ENCODE results near the gene C3AR1.
A peak's percentile ranks its signal among the peaks of the same experiment; 100 is the strongest.

The C3AR1 gene

DNA sequence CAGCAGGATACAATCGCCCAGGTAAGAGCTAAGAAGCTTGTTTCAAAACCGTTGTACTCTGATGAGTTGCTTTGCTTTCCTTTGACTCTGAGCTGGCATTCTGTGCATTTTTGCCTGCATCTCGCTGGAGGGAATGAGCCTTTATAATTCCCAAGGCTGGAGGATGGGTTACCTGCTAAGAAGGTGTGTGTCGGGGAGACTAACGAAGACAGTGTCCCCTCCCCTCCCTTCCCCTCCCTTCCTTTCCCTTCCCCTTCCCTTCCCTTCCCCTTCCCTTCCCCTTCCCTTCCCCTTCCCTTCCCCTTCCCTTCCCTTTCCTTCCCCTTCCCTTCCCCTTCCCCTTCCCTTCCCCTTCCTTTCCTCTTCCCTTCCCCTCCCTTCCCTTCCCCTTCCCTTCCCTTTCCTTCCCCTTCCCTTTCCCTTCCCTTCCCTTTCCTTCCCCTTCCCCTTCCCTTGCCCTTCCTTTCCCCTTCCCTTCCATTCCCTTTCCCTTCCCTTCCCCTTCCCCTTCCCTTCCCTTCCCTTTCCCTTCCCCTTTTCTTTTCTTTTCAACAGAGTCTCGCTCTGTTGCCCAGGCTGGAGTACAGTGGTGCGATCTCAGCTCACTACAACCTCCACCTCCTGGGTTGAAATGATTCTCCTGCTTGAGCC, 15.4 kb downstream of the C3AR1 start:
- Mint-ChIP-seq H3K9me3 (no peaks in the 10 kb centered on the region), H3K36me3 (ENCODE audit: insufficient read depth) (peaks cover 69% of the 10 kb centered on the region), H3K27me3 (no peaks in the 10 kb centered on the region), H3K4me3 (no peak overlapping the region), H3K4me1 (ENCODE audit: low read depth in 2 of 2) (peaks cover 3 to 8% of the 10 kb centered on the region in 2 donors), H3K27ac (peak overlapping the region in 1 of 2 donors; percentile 23)
- ATAC-seq (replicated peaks) (no peak), DNase-seq (no peak)

DNA sequence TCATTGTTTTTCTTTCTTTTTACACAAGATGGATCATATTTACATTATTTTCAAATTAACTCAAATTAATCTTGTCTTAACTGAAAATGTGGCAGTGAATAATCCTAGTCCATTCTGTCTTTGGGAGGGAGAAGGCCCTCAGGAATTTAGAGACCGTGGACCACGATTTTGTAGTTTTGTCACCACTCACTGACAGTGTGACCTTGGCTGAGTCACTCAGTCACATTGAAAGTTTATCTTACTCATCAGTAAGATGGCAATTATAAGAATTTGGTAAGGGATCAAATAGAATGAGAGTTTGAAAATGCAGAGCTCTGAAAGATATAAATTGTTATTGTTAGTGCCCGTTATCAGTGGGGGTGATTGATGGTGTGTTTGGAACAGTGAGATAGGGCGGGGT, 17.3 kb downstream of the C3AR1 start:
- Mint-ChIP-seq H3K4me3 (no peak overlapping the region), H3K27me3 (no peaks in the 10 kb centered on the region)

DNA sequence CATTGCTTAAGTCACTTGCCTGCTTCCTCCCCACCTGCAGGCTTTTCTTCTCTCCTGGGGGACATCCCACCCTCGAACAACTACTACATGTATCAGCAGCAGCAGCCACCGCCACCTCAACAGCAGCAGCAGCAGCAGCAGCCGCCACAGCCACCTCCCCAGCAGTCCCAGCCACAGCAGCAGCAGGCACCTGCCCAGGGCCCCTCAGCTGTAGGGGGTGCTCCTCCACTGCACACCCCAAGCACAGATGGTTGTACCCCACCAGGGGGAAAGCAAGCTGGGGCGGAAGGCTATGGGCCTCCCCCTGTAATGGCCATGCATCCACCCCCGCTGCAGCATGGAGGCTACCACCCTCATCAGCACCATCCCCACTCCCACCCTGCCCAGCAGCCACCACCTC, 18.3 kb downstream of the C3AR1 start:
- Mint-ChIP-seq H3K36me3 (ENCODE audit: insufficient read depth) (peaks cover 85% of the 10 kb centered on the region), H3K4me1 (ENCODE audit: low read depth in 2 of 2) (peaks cover 3 to 8% of the 10 kb centered on the region in 2 donors), H3K4me3 (no peak overlapping the region), H3K9me3 (no peaks in the 10 kb centered on the region), H3K27me3 (no peaks in the 10 kb centered on the region), H3K27ac (peak overlapping the region in 1 of 2 donors; percentile 59)
- DNase-seq (no peak), ATAC-seq (replicated peaks) (no peak)

More for the DNA sequence above, 17.3 kb downstream of the C3AR1 start:
- Mint-ChIP-seq H3K4me1 (ENCODE audit: low read depth in 2 of 2) (peaks cover 3 to 8% of the 10 kb centered on the region in 2 donors), H3K36me3 (ENCODE audit: insufficient read depth) (peaks cover 85% of the 10 kb centered on the region), H3K9me3 (no peaks in the 10 kb centered on the region), H3K27ac (peak overlapping the region in 1 of 2 donors; percentile 5)
- ATAC-seq (replicated peaks) (no peak), DNase-seq (no peak)

DNA sequence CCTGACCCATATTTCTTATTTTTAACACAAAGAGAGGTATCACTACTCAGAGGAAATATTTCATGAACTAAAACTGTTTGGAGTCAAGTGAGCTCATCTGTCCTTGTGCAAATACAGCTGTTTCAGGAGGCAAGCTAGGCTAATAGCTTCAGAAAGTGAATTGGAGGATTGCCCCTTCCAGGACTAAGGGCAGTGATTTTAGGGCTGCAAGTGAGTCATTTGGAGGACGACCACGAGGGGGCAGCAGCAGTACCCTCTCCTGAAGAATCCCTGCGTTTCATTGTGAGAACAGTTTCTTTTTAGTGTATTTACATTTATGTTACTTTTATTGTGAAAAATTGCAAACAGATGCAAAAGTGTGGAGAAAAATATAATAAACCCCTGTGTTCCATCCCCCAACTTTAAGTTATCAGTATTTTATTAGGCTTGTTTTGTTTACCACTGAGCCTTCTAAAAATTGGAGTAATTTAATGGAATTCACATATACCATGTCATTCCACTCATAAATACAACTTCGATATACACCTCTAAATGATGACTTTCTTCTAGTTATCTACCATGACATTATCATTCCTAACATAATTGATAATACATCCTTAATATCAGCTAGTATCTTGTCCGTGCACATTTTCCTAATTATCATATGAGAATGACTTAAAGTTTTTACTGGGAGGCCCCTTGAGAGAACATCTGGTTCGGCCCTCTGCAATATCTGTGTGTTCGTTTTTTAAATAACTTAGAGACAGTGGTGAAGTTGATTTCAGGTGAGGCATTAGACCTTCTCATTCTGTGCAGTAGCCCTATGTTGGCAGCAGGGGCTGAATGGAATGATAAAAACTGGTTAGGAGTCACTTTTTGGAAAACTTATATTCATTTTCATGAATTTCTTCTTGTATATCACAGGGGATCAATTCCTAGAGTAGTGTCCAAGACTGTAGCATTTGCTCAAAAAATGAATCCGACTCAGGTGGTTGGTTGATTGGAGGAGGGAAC, 19.9 kb downstream of the C3AR1 start:
- peaks cover 85% of the 10 kb centered on the region for H3K36me3 Mint-ChIP-seq (ENCODE audit: insufficient read depth)

DNA sequence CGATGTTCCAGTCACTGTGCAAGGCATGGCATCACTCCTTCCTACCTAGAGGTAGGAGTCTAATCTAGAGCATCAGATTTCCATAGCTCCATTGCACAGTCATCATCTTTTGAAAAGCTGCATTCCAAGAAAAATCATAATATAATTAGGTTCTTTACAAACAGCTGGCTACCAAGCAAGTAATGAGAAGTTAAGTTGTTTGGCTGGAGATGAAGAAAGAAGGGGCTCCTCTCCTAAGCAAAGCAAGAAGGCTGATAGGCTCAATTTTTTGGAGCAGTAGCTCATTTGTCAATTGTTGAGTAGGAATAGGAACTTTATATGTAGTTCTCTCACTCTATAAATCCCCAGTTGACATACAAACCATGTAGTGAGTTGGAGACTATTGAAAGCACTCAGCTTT, 25.4 kb downstream of the C3AR1 start:
- Mint-ChIP-seq H3K36me3 (ENCODE audit: insufficient read depth) (peaks cover 60% of the 10 kb centered on the region), H3K27ac (peak overlapping the region; percentile 36 to 59), H3K4me3 (no peak overlapping the region), H3K9me3 (no peaks in the 10 kb centered on the region), H3K27me3 (no peaks in the 10 kb centered on the region), H3K4me1 (ENCODE audit: low read depth in 2 of 2) (peaks cover 37 to 41% of the 10 kb centered on the region in 2 donors)
- no peak for ATAC-seq (replicated peaks)
- no peak for DNase-seq

More for the DNA sequence above, 19.9 kb downstream of the C3AR1 start:
- Mint-ChIP-seq H3K27me3 (no peaks in the 10 kb centered on the region), H3K27ac (no peak overlapping the region), H3K4me1 (ENCODE audit: low read depth in 2 of 2) (peaks cover 3 to 8% of the 10 kb centered on the region in 2 donors), H3K4me3 (no peak overlapping the region), H3K9me3 (no peaks in the 10 kb centered on the region)
- DNase-seq: peak; percentile 77 to 80 (median 77)
- ATAC-seq (replicated peaks): peak; percentile 89

DNA sequence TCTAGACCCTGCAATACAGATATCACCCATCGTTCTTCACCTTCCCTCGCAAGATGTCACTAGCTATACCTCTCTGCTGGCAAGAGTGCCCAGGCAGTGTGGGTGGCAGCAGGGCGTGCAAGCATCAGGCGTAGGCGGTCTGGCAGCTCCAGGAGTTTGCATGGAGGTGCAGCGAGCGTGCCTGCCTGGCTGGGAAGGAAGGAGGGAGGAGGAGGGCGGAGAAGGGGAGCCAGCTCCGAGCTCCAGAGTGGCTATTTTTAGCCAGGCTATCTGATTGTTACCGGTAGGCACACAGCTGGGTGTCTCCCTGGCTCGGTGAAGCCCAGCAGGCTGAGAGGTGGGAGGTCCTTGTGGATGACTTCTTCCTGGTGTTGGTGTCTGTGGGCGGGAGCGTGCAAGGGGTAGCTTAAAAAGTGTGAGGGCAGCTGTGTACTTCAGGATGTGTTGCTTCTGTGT, 27.5 kb downstream of the C3AR1 start:
- DNase-seq: no peak
- H3K36me3 Mint-ChIP-seq (ENCODE audit: insufficient read depth): peaks cover 44% of the 10 kb centered on the region
- peak overlapping the region; percentile 64 to 85 for H3K27ac Mint-ChIP-seq
- H3K9me3 Mint-ChIP-seq: no peaks in the 10 kb centered on the region
- peaks cover 58 to 62% of the 10 kb centered on the region in 2 donors for H3K4me1 Mint-ChIP-seq (ENCODE audit: low read depth in 2 of 2)
- ATAC-seq (replicated peaks): peak; percentile 79
- H3K4me3 Mint-ChIP-seq: peak overlapping the region; percentile 42 to 61
- H3K27me3 Mint-ChIP-seq: no peaks in the 10 kb centered on the region

DNA sequence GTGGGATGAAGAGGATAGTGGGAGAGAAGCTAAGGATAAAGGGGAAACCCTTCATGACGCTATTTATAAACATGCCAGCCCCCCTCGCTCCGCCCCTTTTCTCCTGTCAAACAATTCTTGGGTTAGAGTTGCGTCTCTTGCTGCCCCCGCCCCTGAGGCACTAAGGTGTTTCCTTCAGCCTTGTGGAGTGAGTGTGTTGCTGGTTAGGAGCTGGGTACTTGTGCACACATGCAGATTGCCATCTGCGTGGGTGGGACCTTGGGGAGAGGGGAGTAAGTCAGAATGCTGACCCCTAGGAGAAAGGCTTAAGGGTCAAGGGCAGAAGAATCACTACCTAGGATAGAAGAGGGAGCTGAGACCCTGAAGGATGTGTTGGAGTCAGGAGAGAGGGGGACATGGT, 28.2 kb downstream of the C3AR1 start:
- no peak for DNase-seq
- no peaks in the 10 kb centered on the region for H3K9me3 Mint-ChIP-seq
- ATAC-seq (replicated peaks): no peak
- no peaks in the 10 kb centered on the region for H3K27me3 Mint-ChIP-seq
- H3K4me1 Mint-ChIP-seq (ENCODE audit: low read depth in 2 of 2): peaks cover 63 to 69% of the 10 kb centered on the region in 2 donors
- peak overlapping the region; percentile 64 to 85 for H3K27ac Mint-ChIP-seq
- peaks cover 45% of the 10 kb centered on the region for H3K36me3 Mint-ChIP-seq (ENCODE audit: insufficient read depth)
- peak overlapping the region; percentile 42 to 61 for H3K4me3 Mint-ChIP-seq

DNA sequence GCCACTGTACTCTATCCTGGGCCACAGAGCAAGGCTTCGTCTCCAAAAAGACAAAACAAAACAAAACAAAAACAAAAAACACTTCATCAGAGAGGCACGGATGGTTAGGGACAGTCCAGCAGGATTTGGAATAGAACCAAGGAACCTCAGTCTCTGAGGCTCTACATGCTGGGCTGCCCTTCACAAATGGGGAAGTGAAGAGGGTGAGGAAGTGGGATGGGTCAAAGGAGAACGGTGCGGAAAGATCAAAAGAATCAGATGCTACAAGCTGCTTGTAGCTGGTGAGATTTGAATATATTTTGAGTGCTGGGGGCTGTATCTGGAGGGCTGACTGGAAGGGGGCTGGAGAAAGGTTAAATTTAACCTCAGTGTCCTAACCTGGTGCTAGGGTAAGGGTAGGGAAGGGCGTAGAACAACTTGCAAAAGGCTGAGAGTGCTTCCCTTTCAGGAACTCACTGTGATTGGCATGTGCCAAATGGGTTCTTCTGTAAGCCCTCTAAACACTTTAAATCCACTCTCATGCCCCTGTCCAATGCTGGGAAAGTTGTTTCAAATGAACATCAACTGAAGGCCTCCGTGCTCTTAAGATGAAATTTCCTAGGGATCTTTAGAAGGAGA, 29.0 kb downstream of the C3AR1 start:
- Mint-ChIP-seq H3K9me3 (no peaks in the 10 kb centered on the region), H3K4me1 (ENCODE audit: low read depth in 2 of 2) (peaks cover 63 to 69% of the 10 kb centered on the region in 2 donors), H3K27ac (peak overlapping the region; percentile 64 to 85), H3K27me3 (no peaks in the 10 kb centered on the region), H3K36me3 (ENCODE audit: insufficient read depth) (peaks cover 40% of the 10 kb centered on the region), H3K4me3 (peak overlapping the region; percentile 27 to 42)
- no peak for DNase-seq
- ATAC-seq (replicated peaks): no peak

DNA sequence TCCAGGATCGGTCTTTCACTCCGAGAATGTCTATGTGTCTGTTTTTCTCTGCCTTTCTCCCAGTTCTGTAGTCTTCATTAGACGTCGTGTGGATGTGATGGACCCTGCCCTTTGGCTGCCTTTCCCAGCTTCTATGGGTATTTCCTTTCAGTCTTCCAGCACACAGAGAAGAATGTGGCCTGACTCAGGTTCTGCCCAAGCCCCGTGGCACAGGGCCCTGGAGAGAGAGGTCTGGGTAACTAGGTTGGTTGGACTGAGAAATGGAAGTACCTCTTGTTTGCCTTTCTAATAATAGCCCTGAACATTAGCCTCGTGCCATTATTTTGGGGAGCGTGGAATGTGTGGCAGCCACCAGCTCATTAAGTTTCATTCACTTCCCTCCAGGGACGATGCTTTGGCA, 29.8 kb downstream of the C3AR1 start:
- ATAC-seq (replicated peaks) (no peak), DNase-seq (no peak)
- Mint-ChIP-seq H3K4me3 (peak overlapping the region; percentile 1 to 36), H3K9me3 (no peaks in the 10 kb centered on the region), H3K27me3 (no peaks in the 10 kb centered on the region), H3K36me3 (ENCODE audit: insufficient read depth) (peaks cover 32% of the 10 kb centered on the region), H3K4me1 (ENCODE audit: low read depth in 2 of 2) (peaks cover 66 to 73% of the 10 kb centered on the region in 2 donors), H3K27ac (peak overlapping the region; percentile 64 to 85)

DNA sequence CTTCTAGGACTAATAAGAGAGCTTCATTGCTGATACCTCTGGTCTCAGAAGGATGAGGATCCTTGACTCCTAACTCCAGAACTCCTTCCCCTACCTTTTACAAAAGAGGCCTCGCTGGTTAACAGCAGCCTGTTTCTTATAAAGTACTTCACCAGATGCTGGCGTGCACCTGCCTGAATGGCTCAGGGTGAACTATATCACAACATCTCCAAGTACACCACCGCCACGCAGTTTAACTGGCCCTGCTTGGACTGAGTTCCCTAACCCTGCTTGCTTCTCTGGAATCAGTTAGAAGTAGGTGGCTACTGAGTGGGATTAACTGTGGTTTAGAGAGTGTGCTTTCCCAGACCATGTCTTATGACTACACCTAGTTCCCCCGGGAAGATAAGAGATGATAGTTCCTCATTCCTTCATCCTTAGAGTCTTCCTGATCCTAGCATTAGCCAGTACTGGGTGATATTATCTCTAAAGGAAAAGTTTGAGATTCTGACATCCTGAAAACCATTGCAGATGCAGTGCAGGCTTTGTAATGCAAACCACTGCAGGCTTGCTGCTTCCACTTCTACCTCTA, 30.6 kb downstream of the C3AR1 start:
- no peak for ATAC-seq (replicated peaks)
- Mint-ChIP-seq H3K4me1 (ENCODE audit: low read depth in 2 of 2) (peaks cover 66 to 73% of the 10 kb centered on the region in 2 donors), H3K9me3 (no peaks in the 10 kb centered on the region), H3K27me3 (no peaks in the 10 kb centered on the region), H3K27ac (peak overlapping the region; percentile 64 to 93), H3K4me3 (peak overlapping the region; percentile 81 to 92), H3K36me3 (ENCODE audit: insufficient read depth) (peaks cover 23% of the 10 kb centered on the region)
- no peak for DNase-seq

DNA sequence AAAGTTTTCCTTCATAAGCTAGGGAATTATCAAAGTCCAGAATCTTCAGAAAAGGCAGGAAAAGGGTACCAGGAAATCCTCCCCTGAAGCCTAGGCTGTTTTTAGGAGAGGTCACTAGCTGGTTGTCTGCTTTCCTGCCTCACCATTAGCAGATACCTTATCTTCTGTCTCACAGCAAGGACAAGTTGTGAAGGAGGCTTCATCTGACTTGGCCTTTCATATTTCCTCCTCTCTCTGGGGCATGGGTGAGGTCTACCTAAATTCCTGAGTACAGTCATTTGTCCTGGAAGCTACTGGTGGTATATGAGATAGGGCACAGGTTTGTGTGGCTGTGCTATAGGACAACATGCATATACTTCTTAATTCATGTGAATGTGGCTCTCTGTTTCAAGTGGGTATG, 31.4 kb downstream of the C3AR1 start:
- DNase-seq (no peak), ATAC-seq (replicated peaks) (no peak)
- no peaks in the 10 kb centered on the region for H3K9me3 Mint-ChIP-seq
- no peaks in the 10 kb centered on the region for H3K27me3 Mint-ChIP-seq
- peaks cover 16% of the 10 kb centered on the region for H3K36me3 Mint-ChIP-seq (ENCODE audit: insufficient read depth)
- H3K27ac Mint-ChIP-seq: peak overlapping the region; percentile 64 to 93
- peaks cover 64 to 72% of the 10 kb centered on the region in 2 donors for H3K4me1 Mint-ChIP-seq (ENCODE audit: low read depth in 2 of 2)
- H3K4me3 Mint-ChIP-seq: peak overlapping the region; percentile 81 to 92

DNA sequence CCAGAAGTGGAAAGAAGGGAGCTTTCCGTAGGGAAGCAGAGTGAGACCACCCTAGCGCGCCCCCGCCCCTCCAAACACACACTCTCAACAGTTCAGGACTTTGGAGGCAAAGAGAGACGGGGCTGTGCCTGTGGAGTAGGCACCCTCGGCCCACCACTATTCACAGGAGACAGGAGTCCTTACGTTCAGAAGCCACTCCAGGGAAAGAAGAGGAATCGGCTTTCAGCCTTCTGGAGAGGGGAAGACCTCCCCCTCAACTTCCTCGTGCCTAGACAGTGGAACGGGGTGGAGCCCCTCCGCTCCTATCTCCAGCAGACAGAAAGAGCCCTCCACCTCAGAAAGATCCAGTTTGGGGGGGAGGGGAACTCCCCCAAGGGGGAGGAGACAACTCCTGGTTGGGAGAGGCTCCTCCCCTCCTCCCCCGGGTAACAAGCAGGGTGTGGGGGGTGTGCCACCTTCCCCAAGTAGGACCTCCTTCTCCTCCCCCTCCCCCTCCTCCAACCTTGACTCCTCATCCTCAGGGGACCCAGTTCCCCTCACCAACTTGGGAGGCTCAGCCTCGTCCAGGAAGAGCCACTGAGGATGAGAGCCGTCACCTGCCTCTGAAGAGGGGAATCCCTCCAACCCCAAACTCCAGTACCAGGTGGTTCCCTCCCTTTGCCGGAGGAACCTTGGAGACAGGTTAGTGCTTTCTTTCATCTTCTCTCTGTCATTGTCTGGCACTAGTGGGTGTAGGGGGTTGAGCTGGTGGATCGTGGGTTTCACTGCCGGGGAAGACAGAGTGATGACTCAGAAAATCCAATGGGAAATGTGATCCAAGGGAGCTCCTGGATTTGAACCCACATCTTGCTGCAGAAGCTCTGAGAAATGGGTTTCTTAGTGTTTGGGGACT, 32.8 kb downstream of the C3AR1 start:
- H3K9me3 Mint-ChIP-seq: no peaks in the 10 kb centered on the region
- peak overlapping the region; percentile 64 to 93 for H3K27ac Mint-ChIP-seq
- peaks cover 15% of the 10 kb centered on the region for H3K36me3 Mint-ChIP-seq (ENCODE audit: insufficient read depth)
- peaks cover 54 to 58% of the 10 kb centered on the region in 2 donors for H3K4me1 Mint-ChIP-seq (ENCODE audit: low read depth in 2 of 2)
- peak overlapping the region; percentile 81 to 92 for H3K4me3 Mint-ChIP-seq
- peak; percentile 34 for ATAC-seq (replicated peaks)
- DNase-seq: peak in 2 of 3 experiments; percentile 21 to 22
- H3K27me3 Mint-ChIP-seq: no peaks in the 10 kb centered on the region

Measured in effector memory CD8-positive, alpha-beta T cell (primary cell).